Keratinocyte (primary cell): ENCODE data around the gene NHERF2. TPM values are rescaled to one million over a fixed set of nuclear protein-coding genes. Genes with fewer than 3 reads are reported as not detected.

Experiments
- DNase-seq: peaks from one replicate; pipeline ENCODE4 v3.0.0-alpha.2; 2011; ENCODE audit warnings: low read depth, missing footprints, low spot score
- FAIRE-seq: peaks from 2 replicates; lab custom pipeline; 2011; peaks lifted over from hg19 to GRCh38; lab: Jason Lieb, UNC
- H2AFZ ChIP-seq: 2 replicates; pipeline ENCODE4 v1.6.0; 2012; ENCODE audit warnings: low read length, control low read depth, inconsistent platforms; ENCODE audit not compliant: control insufficient read depth
- H3K27ac ChIP-seq: 2 replicates; pipeline ENCODE4 v1.5.1; 2011; ENCODE audit warnings: low read length; ENCODE audit not compliant: control insufficient read depth, insufficient read depth
- H3K27me3 ChIP-seq: 3 replicates; pipeline ENCODE4 v1.6.0; 2011; ENCODE audit warnings: low read length; ENCODE audit not compliant: control insufficient read depth, insufficient read depth; ENCODE audit errors: extremely low read depth
- H3K36me3 ChIP-seq, 2 experiments: 2 replicates in 1 of 2; 3 replicates in 1 of 2; pipeline ENCODE4 v1.5.1; 2011; ENCODE audit warnings: low read length in 2 of 2, mild to moderate bottlenecking in 1 of 2; ENCODE audit not compliant: control insufficient read depth in 2 of 2, insufficient read depth in 2 of 2; ENCODE audit errors: extremely low read depth in 1 of 2
- H3K4me1 ChIP-seq: 3 replicates; pipeline ENCODE4 v1.5.1; 2011; ENCODE audit warnings: low read length; ENCODE audit not compliant: control insufficient read depth, insufficient read depth; ENCODE audit errors: extremely low read depth
- H3K4me2 ChIP-seq: 3 replicates; pipeline ENCODE4 v1.6.0; 2011; ENCODE audit warnings: low read depth, low read length; ENCODE audit not compliant: control insufficient read depth, insufficient read depth; ENCODE audit errors: extremely low read depth
- H3K4me3 ChIP-seq, 3 experiments: fragments of 200-600 bp in 1 of 3; sonication (generic) in 1 of 3; 2 replicates in 2 of 3; 3 replicates in 1 of 3; pipeline ENCODE4 v1.5.1; 2011 to 2016; ENCODE audit warnings: low read length in 3 of 3, mild to moderate bottlenecking in 3 of 3, control low read depth in 2 of 3, inconsistent platforms in 1 of 3, low read depth in 1 of 3, mixed read lengths in 1 of 3, mixed run types in 1 of 3, moderate library complexity in 1 of 3; ENCODE audit not compliant: control insufficient read depth in 2 of 3, insufficient read depth in 2 of 3; ENCODE audit errors: extremely low read depth in 1 of 3
- H3K79me2 ChIP-seq: 2 replicates; pipeline ENCODE4 v1.6.0; 2012; ENCODE audit warnings: low read length; ENCODE audit not compliant: control insufficient read depth, insufficient read depth
- H3K9ac ChIP-seq: 3 replicates; pipeline ENCODE4 v1.6.0; 2011; ENCODE audit warnings: low read length; ENCODE audit not compliant: control insufficient read depth, insufficient read depth; ENCODE audit errors: extremely low read depth
- H3K9me1 ChIP-seq: 3 replicates; pipeline ENCODE4 v1.6.0; 2011; ENCODE audit warnings: low read length; ENCODE audit not compliant: control insufficient read depth, insufficient read depth; ENCODE audit errors: extremely low read depth
- H3K9me3 ChIP-seq: 2 replicates; pipeline ENCODE4 v1.5.1; 2012; ENCODE audit warnings: low read depth, low read length; ENCODE audit not compliant: control insufficient read depth
- H4K20me1 ChIP-seq: 3 replicates; pipeline ENCODE4 v1.6.0; 2011; ENCODE audit warnings: low read length; ENCODE audit not compliant: control insufficient read depth, insufficient read depth; ENCODE audit errors: extremely low read depth
- EZH2 ChIP-seq: IDR thresholded peaks from one replicate; pipeline ENCODE4 v1.6.1; 2012; ENCODE audit warnings: inconsistent platforms, mild to moderate bottlenecking, low read length, moderate library complexity
- dilution Hi-C: fragments of 300-500 bp; cut with MboI; formaldehyde crosslinking; loops from one replicate; pipeline ENCODE4 v1.7.0; 2020; ENCODE audit warnings: low sequenced_read_pairs; ENCODE audit not compliant: extremely low pct_ligation_motif_present
- polyA plus RNA-seq, 5 experiments: library from polyadenylated mRNA; depleted of rRNA in 3 of 5; stranded (reverse) in 3 of 5; stranded (forward) in 1 of 5; unstranded in 1 of 5; fragments of >200 nt; gene quantifications; 1 replicate in 1 of 5; 2 replicates in 3 of 5; 3 replicates in 1 of 5; pipeline versions ENCODE4 v1.2.1 to v1.2.3, GENCODE V29; 2011 to 2012; ENCODE audit warnings: missing spikeins in 2 of 5, low read depth in 1 of 5, low replicate concordance in 1 of 5
- TF ChIP-seq, protein P1 (sequence below), 3 experiments: IDR thresholded peaks in 1 of 3; conservative IDR thresholded peaks in 1 of 3; optimal IDR thresholded peaks in 1 of 3; 2 replicates in 2 of 3; 3 replicates in 1 of 3; pipeline versions ENCODE3 to v1.5.1; 2011; ENCODE audit warnings: low read length in 3 of 3, mild to moderate bottlenecking in 3 of 3, moderate library complexity in 2 of 3, control low read depth in 1 of 3, inconsistent platforms in 1 of 3; ENCODE audit not compliant: insufficient read depth in 2 of 3; ENCODE audit errors: extremely low read depth in 1 of 3

Gene NHERF2
- polyA plus RNA-seq, 1 donor (not counting 4 experiments of a cell fraction or from before 2014, with no cell fraction given) = 5.9 TPM

GRCh38 chr16:2058872-2059271, 32.2 kb downstream of the NHERF2 start:
- H2AFZ ChIP-seq = no peak overlapping the region
- no peak overlapping the region for H3K4me2 ChIP-seq
- peaks cover 5 to 31% of the 10 kb centered on the region in 2 experiments for H3K36me3 ChIP-seq
- FAIRE-seq = no peak
- no peaks in the 10 kb centered on the region for H3K27me3 ChIP-seq
- no peaks in the 10 kb centered on the region for H3K79me2 ChIP-seq
- TF ChIP-seq EZH2 = no peak
- TF ChIP-seq, protein P1, sequence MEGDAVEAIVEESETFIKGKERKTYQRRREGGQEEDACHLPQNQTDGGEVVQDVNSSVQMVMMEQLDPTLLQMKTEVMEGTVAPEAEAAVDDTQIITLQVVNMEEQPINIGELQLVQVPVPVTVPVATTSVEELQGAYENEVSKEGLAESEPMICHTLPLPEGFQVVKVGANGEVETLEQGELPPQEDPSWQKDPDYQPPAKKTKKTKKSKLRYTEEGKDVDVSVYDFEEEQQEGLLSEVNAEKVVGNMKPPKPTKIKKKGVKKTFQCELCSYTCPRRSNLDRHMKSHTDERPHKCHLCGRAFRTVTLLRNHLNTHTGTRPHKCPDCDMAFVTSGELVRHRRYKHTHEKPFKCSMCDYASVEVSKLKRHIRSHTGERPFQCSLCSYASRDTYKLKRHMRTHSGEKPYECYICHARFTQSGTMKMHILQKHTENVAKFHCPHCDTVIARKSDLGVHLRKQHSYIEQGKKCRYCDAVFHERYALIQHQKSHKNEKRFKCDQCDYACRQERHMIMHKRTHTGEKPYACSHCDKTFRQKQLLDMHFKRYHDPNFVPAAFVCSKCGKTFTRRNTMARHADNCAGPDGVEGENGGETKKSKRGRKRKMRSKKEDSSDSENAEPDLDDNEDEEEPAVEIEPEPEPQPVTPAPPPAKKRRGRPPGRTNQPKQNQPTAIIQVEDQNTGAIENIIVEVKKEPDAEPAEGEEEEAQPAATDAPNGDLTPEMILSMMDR (optimal IDR thresholded peaks at IDR 0.05 in 1 of 3, IDR thresholded peaks at IDR 0.05 in 1 of 3, conservative IDR thresholded peaks at IDR 0.05 in 1 of 3; ENCODE audit: extremely low read depth in 1 of 3, insufficient read depth in 2 of 3, low read length in 3 of 3) = no peak
- H3K9me1 ChIP-seq = no peaks in the 10 kb centered on the region
- H3K27ac ChIP-seq = no peak overlapping the region
- no peak overlapping the region for H3K9ac ChIP-seq
- peaks cover 4% of the 10 kb centered on the region for H4K20me1 ChIP-seq
- no peaks in the 10 kb centered on the region for H3K9me3 ChIP-seq
- no peak for DNase-seq
- dilution Hi-C loops = no loop called here
- H3K4me3 ChIP-seq = no peak overlapping the region
- no peaks in the 10 kb centered on the region for H3K4me1 ChIP-seq

DNA sequence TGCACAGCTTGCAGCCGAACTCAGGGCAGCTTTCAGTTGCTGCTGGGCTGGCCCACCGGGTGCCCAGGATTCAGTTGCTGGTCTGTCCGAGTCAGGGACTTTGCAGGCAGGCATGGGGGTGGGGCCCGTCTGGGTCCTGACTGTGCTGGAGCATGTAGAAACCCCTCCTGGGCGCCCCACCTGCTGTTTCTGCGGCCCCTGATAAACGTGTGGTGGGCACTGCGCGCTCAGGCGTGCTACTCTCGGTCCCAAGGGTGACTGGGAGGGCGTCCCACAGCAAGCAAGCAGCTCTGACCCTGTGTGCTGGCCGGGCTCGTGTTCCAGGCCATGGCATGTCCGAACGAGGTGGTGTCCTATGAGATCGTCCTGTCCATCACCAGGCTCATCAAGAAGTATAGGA, 33.6 kb downstream of the NHERF2 start:
- TF ChIP-seq, protein P1 (optimal IDR thresholded peaks at IDR 0.05 in 1 of 3, IDR thresholded peaks at IDR 0.05 in 1 of 3, conservative IDR thresholded peaks at IDR 0.05 in 1 of 3; ENCODE audit: extremely low read depth in 1 of 3, insufficient read depth in 2 of 3, low read length in 3 of 3) = no peak
- no peak for TF ChIP-seq EZH2
- no peak overlapping the region for H3K4me2 ChIP-seq

More for the DNA sequence above, 33.6 kb downstream of the NHERF2 start:
- no peaks in the 10 kb centered on the region for H3K27me3 ChIP-seq
- no peak for DNase-seq
- no peak for FAIRE-seq
- peaks cover 8 to 23% of the 10 kb centered on the region in 2 experiments for H3K36me3 ChIP-seq
- H3K27ac ChIP-seq = no peak overlapping the region
- no peak overlapping the region for H3K4me3 ChIP-seq
- H3K4me1 ChIP-seq = no peaks in the 10 kb centered on the region
- H4K20me1 ChIP-seq = peaks cover 4% of the 10 kb centered on the region
- no peak overlapping the region for H3K9ac ChIP-seq
- H3K9me3 ChIP-seq = no peaks in the 10 kb centered on the region
- H3K9me1 ChIP-seq = no peaks in the 10 kb centered on the region
- dilution Hi-C loops = no loop called here
- no peak overlapping the region for H2AFZ ChIP-seq
- no peaks in the 10 kb centered on the region for H3K79me2 ChIP-seq
